WTC11 (cell line): ENCODE results near the gene HAPSTR1. TPM values are rescaled to one million over a fixed set of nuclear protein-coding genes. Genes with fewer than 3 reads are reported as not detected.

Experiments used
- ATAC-seq: fragments of 200-7000 bp; cut with Tn5 transposase; 2 replicates; pipeline ENCODE4 v1.10.0; 2021; ENCODE audit warnings: mild to moderate bottlenecking, moderate library complexity
- CTCF ChIA-PET: fragments of 300-600 bp; sonication (Branson Sonifier 250); formaldehyde crosslinking; loops from one replicate; lab custom pipeline; 2021; ENCODE audit warnings: antibody characterized with exemption; lab: Charles Lee
- POLR2A ChIA-PET: fragments of 350-600 bp; sonication (Branson Sonifier 250); formaldehyde crosslinking; loops from one replicate; lab custom pipeline; 2021; ENCODE audit warnings: antibody characterized with exemption; lab: Charles Lee
- DNase-seq: peaks from one replicate; pipeline ENCODE4 v3.0.0; 2021; ENCODE audit warnings: low spot score
- H3K27ac Mint-ChIP-seq: 2 replicates; pipeline ENCODE4 v1.8.0; 2021; ENCODE audit warnings: mixed read lengths
- H3K27me3 Mint-ChIP-seq: 2 replicates; pipeline ENCODE4 v1.8.0; 2021; ENCODE audit warnings: low read depth, mild to moderate bottlenecking, moderate library complexity, mixed read lengths
- H3K36me3 Mint-ChIP-seq: 2 replicates; pipeline ENCODE4 v1.8.0; 2021; ENCODE audit warnings: mixed read lengths
- H3K4me1 Mint-ChIP-seq: 2 replicates; pipeline ENCODE4 v1.8.0; 2022; ENCODE audit warnings: mixed read lengths
- H3K4me3 Mint-ChIP-seq: 2 replicates; pipeline ENCODE4 v1.8.0; 2021; ENCODE audit warnings: mild to moderate bottlenecking, moderate library complexity, mixed read lengths
- H3K9me3 Mint-ChIP-seq: 2 replicates; pipeline ENCODE4 v1.8.0; 2021; ENCODE audit warnings: mixed read lengths
- CREB1 ChIP-seq: sonication (generic); formaldehyde crosslinking; IDR thresholded peaks from 2 replicates; pipeline ENCODE4 v1.8.0; 2023; ENCODE audit warnings: mild to moderate bottlenecking, missing genetic modification reagents
- CREM ChIP-seq: sonication (generic); formaldehyde crosslinking; IDR thresholded peaks from 2 replicates; pipeline ENCODE4 v1.8.1; 2022; ENCODE audit warnings: mild to moderate bottlenecking, missing genetic modification reagents, moderate library complexity
- ETV6 ChIP-seq: sonication (generic); formaldehyde crosslinking; IDR thresholded peaks from 2 replicates; pipeline ENCODE4 v1.8.1; 2022; ENCODE audit warnings: mild to moderate bottlenecking, missing genetic modification reagents
- KAT7 ChIP-seq: sonication (generic); formaldehyde crosslinking; IDR thresholded peaks from 2 replicates; pipeline ENCODE4 v1.8.1; 2023; ENCODE audit warnings: missing genetic modification reagents, mild to moderate bottlenecking, borderline replicate concordance
- MXD4 ChIP-seq: fragments of 250-450 bp; sonication (Bioruptor Pico); IDR thresholded peaks from 2 replicates; pipeline ENCODE4 v1.8.0; 2021; ENCODE audit warnings: mild to moderate bottlenecking, moderate library complexity, borderline replicate concordance
- NFATC4 ChIP-seq: fragments of 250-450 bp; sonication (Bioruptor Pico); IDR thresholded peaks from 2 replicates; pipeline ENCODE4 v1.9.0; 2021; ENCODE audit warnings: mild to moderate bottlenecking
- NR2C2 ChIP-seq: sonication (generic); formaldehyde crosslinking; IDR thresholded peaks from 2 replicates; pipeline ENCODE4 v1.8.0; 2022; ENCODE audit warnings: mild to moderate bottlenecking, missing genetic modification reagents
- NR3C1 ChIP-seq: sonication (generic); formaldehyde crosslinking; conservative IDR thresholded peaks from 2 replicates; pipeline ENCODE4 v1.8.1; 2023; ENCODE audit warnings: low read depth, mild to moderate bottlenecking, missing genetic modification reagents
- TP53 ChIP-seq: sonication (generic); formaldehyde crosslinking; IDR thresholded peaks from 2 replicates; pipeline ENCODE4 v1.8.1; 2023; ENCODE audit warnings: mild to moderate bottlenecking, missing genetic modification reagents
- ZBTB21 ChIP-seq: sonication (generic); formaldehyde crosslinking; IDR thresholded peaks from 2 replicates; pipeline ENCODE4 v1.8.1; 2023; ENCODE audit warnings: mild to moderate bottlenecking, missing genetic modification reagents, borderline replicate concordance
- ZNF121 ChIP-seq: sonication (generic); formaldehyde crosslinking; IDR thresholded peaks from 2 replicates; pipeline ENCODE4 v1.8.0; 2023; ENCODE audit warnings: missing genetic modification reagents
- total RNA-seq: library from RNA; stranded (reverse); gene quantifications from 3 replicates; pipeline ENCODE4 v1.2.3, GENCODE V29; 2021
- TF ChIP-seq, protein P1 (sequence below): sonication (generic); formaldehyde crosslinking; IDR thresholded peaks from 2 replicates; pipeline ENCODE4 v1.8.1; 2023; ENCODE audit warnings: mild to moderate bottlenecking, missing genetic modification reagents
- TF ChIP-seq, protein P2 (sequence below): sonication (generic); formaldehyde crosslinking; IDR thresholded peaks from 2 replicates; pipeline ENCODE4 v1.8.1; 2023; ENCODE audit warnings: mild to moderate bottlenecking, missing genetic modification reagents, borderline replicate concordance
- TF ChIP-seq, protein P3 (sequence below): sonication (generic); formaldehyde crosslinking; IDR thresholded peaks from 2 replicates; pipeline ENCODE4 v1.8.0; 2022; ENCODE audit warnings: mild to moderate bottlenecking, missing genetic modification reagents
- TF ChIP-seq, protein P4 (sequence below): sonication (generic); formaldehyde crosslinking; IDR thresholded peaks from 2 replicates; pipeline ENCODE4 v1.8.1; 2023; ENCODE audit warnings: mild to moderate bottlenecking, missing genetic modification reagents
- TF ChIP-seq, protein P5 (sequence below): sonication (generic); formaldehyde crosslinking; IDR thresholded peaks from 2 replicates; pipeline ENCODE4 v1.8.0; 2023; ENCODE audit warnings: missing genetic modification reagents, mild to moderate bottlenecking, borderline replicate concordance
- TF ChIP-seq, protein P6 (sequence below): sonication (generic); formaldehyde crosslinking; IDR thresholded peaks from 2 replicates; pipeline ENCODE4 v1.8.1; 2022; ENCODE audit warnings: low read depth, missing genetic modification reagents, borderline replicate concordance
- TF ChIP-seq, protein P7 (sequence below): fragments of 250-450 bp; sonication (Bioruptor Pico); IDR thresholded peaks from 2 replicates; pipeline ENCODE4 v1.9.0; 2021; ENCODE audit warnings: mild to moderate bottlenecking

Gene HAPSTR1
- total RNA-seq, 1 experiment from 2014 or later, result 54.3 TPM

DNA sequence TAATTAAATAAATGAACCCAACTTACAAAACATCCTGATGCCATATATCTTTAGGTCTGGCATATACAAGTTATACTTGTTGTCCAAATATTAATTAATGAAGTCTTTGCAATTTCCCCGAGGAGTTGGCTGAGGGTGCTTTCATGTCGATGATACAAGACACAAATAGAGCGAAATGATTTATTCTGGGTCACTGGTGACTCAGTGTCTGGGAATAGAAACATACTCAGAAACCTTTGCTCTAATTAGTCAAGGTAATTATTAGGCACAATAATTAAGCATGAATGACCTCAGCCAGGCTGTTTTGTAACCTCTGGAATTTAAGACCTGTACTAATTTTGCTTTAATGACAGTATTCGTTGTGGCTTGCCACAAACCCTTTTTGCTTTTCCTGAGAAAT lies 37.0 kb upstream of the HAPSTR1 start:
- ChIA-PET CTCF (no interaction called here), POLR2A (interaction anchor here (2.0 kb wide), 1 partner anchor 37 kb away, joined by 6 read pairs; the partner anchor contains the start of gene HAPSTR1)
- H3K36me3 Mint-ChIP-seq, result no peaks in the 10 kb centered on the region

DNA sequence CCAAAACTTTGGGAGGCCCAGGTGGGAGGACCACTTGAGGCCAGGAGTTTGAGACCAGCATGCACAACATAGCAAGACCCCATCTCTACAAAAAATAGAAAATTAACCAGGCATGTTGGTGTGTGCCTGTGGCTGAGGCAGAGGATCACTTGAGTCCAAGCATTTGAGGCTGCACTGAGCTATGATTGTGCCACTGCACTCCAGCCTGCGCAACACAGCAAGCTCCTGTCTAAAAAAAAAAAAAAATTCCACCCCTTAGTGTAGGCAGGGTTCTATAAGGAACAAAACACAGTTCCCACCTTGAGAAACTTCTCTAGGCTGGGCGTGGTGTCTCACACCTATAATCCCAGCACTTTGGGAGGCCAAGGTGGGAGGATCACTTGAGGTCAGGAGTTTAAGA lies 36.3 kb upstream of the HAPSTR1 start:
- Mint-ChIP-seq H3K36me3 (no peaks in the 10 kb centered on the region), H3K4me1 (peaks cover 12% of the 10 kb centered on the region), H3K4me3 (no peak overlapping the region), H3K27me3 (no peaks in the 10 kb centered on the region), H3K9me3 (peaks cover 3% of the 10 kb centered on the region; the same call in 1 of the 2 replicates), H3K27ac (no peak overlapping the region)
- TF ChIP-seq TP53 (no peak), NFATC4 (no peak), ZNF121 (CRISPR knock-in tag) (no peak)
- no peak for ATAC-seq
- DNase-seq, result no peak
- POLR2A ChIA-PET, result no interaction called here
- CTCF ChIA-PET, result no interaction called here

More for the DNA sequence above, 37.0 kb upstream of the HAPSTR1 start:
- H3K27me3 Mint-ChIP-seq, result no peaks in the 10 kb centered on the region
- H3K9me3 Mint-ChIP-seq, result peaks cover 3% of the 10 kb centered on the region; the same call in 1 of the 2 replicates
- DNase-seq (no peak), ATAC-seq (no peak)
- H3K4me1 Mint-ChIP-seq, result peaks cover 13% of the 10 kb centered on the region
- no peak for TF ChIP-seq ZBTB21 (CRISPR knock-in tag)
- H3K4me3 Mint-ChIP-seq, result no peak overlapping the region
- H3K27ac Mint-ChIP-seq, result no peak overlapping the region

DNA sequence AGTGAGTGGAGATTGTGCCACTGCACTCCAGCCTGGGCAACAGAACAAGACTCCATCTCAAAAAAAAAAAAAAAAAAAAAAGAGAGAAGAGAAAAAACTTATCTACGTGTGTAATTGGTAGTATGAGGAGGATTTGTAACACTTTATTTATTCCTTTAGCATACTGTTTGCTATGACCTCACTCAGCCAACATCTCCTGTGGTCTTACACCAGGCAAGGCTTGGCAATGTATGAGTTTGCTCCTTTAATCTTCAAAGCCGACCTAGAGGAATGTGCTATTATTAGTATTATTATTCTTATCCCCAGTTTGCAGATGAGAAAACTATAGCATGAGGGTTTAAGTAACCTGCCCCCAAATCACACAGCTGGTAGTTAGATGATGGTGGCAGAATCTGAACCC lies 35.8 kb upstream of the HAPSTR1 start:
- Mint-ChIP-seq H3K9me3 (peaks cover 3% of the 10 kb centered on the region; the same call in 1 of the 2 replicates), H3K4me1 (peaks cover 8% of the 10 kb centered on the region), H3K27ac (no peak overlapping the region), H3K4me3 (no peak overlapping the region), H3K27me3 (no peaks in the 10 kb centered on the region), H3K36me3 (no peaks in the 10 kb centered on the region)
- CTCF ChIA-PET, result no interaction called here
- DNase-seq (no peak), ATAC-seq (no peak)
- POLR2A ChIA-PET, result no interaction called here
- TF ChIP-seq, protein P1, sequence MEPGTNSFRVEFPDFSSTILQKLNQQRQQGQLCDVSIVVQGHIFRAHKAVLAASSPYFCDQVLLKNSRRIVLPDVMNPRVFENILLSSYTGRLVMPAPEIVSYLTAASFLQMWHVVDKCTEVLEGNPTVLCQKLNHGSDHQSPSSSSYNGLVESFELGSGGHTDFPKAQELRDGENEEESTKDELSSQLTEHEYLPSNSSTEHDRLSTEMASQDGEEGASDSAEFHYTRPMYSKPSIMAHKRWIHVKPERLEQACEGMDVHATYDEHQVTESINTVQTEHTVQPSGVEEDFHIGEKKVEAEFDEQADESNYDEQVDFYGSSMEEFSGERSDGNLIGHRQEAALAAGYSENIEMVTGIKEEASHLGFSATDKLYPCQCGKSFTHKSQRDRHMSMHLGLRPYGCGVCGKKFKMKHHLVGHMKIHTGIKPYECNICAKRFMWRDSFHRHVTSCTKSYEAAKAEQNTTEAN (CRISPR knock-in tag), result no peak
- TF ChIP-seq MXD4 (CRISPR knock-in tag) (no peak), NR3C1 (CRISPR knock-in tag) (no peak), CREB1 (CRISPR knock-in tag) (no peak), NFATC4 (no peak), KAT7 (CRISPR knock-in tag) (no peak), NR2C2 (CRISPR knock-in tag) (no peak), ETV6 (CRISPR knock-in tag) (no peak), CREM (CRISPR knock-in tag) (no peak)
- TF ChIP-seq, protein P2, sequence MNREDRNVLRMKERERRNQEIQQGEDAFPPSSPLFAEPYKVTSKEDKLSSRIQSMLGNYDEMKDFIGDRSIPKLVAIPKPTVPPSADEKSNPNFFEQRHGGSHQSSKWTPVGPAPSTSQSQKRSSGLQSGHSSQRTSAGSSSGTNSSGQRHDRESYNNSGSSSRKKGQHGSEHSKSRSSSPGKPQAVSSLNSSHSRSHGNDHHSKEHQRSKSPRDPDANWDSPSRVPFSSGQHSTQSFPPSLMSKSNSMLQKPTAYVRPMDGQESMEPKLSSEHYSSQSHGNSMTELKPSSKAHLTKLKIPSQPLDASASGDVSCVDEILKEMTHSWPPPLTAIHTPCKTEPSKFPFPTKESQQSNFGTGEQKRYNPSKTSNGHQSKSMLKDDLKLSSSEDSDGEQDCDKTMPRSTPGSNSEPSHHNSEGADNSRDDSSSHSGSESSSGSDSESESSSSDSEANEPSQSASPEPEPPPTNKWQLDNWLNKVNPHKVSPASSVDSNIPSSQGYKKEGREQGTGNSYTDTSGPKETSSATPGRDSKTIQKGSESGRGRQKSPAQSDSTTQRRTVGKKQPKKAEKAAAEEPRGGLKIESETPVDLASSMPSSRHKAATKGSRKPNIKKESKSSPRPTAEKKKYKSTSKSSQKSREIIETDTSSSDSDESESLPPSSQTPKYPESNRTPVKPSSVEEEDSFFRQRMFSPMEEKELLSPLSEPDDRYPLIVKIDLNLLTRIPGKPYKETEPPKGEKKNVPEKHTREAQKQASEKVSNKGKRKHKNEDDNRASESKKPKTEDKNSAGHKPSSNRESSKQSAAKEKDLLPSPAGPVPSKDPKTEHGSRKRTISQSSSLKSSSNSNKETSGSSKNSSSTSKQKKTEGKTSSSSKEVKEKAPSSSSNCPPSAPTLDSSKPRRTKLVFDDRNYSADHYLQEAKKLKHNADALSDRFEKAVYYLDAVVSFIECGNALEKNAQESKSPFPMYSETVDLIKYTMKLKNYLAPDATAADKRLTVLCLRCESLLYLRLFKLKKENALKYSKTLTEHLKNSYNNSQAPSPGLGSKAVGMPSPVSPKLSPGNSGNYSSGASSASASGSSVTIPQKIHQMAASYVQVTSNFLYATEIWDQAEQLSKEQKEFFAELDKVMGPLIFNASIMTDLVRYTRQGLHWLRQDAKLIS (CRISPR knock-in tag), result no peak
- TF ChIP-seq, protein P3, sequence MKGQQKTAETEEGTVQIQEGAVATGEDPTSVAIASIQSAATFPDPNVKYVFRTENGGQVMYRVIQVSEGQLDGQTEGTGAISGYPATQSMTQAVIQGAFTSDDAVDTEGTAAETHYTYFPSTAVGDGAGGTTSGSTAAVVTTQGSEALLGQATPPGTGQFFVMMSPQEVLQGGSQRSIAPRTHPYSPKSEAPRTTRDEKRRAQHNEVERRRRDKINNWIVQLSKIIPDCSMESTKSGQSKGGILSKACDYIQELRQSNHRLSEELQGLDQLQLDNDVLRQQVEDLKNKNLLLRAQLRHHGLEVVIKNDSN (CRISPR knock-in tag), result no peak
- TF ChIP-seq, protein P4, sequence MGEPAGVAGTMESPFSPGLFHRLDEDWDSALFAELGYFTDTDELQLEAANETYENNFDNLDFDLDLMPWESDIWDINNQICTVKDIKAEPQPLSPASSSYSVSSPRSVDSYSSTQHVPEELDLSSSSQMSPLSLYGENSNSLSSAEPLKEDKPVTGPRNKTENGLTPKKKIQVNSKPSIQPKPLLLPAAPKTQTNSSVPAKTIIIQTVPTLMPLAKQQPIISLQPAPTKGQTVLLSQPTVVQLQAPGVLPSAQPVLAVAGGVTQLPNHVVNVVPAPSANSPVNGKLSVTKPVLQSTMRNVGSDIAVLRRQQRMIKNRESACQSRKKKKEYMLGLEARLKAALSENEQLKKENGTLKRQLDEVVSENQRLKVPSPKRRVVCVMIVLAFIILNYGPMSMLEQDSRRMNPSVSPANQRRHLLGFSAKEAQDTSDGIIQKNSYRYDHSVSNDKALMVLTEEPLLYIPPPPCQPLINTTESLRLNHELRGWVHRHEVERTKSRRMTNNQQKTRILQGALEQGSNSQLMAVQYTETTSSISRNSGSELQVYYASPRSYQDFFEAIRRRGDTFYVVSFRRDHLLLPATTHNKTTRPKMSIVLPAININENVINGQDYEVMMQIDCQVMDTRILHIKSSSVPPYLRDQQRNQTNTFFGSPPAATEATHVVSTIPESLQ (CRISPR knock-in tag), result no peak
- TF ChIP-seq, protein P5, sequence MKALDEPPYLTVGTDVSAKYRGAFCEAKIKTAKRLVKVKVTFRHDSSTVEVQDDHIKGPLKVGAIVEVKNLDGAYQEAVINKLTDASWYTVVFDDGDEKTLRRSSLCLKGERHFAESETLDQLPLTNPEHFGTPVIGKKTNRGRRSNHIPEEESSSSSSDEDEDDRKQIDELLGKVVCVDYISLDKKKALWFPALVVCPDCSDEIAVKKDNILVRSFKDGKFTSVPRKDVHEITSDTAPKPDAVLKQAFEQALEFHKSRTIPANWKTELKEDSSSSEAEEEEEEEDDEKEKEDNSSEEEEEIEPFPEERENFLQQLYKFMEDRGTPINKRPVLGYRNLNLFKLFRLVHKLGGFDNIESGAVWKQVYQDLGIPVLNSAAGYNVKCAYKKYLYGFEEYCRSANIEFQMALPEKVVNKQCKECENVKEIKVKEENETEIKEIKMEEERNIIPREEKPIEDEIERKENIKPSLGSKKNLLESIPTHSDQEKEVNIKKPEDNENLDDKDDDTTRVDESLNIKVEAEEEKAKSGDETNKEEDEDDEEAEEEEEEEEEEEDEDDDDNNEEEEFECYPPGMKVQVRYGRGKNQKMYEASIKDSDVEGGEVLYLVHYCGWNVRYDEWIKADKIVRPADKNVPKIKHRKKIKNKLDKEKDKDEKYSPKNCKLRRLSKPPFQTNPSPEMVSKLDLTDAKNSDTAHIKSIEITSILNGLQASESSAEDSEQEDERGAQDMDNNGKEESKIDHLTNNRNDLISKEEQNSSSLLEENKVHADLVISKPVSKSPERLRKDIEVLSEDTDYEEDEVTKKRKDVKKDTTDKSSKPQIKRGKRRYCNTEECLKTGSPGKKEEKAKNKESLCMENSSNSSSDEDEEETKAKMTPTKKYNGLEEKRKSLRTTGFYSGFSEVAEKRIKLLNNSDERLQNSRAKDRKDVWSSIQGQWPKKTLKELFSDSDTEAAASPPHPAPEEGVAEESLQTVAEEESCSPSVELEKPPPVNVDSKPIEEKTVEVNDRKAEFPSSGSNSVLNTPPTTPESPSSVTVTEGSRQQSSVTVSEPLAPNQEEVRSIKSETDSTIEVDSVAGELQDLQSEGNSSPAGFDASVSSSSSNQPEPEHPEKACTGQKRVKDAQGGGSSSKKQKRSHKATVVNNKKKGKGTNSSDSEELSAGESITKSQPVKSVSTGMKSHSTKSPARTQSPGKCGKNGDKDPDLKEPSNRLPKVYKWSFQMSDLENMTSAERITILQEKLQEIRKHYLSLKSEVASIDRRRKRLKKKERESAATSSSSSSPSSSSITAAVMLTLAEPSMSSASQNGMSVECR, result no peak
- TF ChIP-seq, protein P6, sequence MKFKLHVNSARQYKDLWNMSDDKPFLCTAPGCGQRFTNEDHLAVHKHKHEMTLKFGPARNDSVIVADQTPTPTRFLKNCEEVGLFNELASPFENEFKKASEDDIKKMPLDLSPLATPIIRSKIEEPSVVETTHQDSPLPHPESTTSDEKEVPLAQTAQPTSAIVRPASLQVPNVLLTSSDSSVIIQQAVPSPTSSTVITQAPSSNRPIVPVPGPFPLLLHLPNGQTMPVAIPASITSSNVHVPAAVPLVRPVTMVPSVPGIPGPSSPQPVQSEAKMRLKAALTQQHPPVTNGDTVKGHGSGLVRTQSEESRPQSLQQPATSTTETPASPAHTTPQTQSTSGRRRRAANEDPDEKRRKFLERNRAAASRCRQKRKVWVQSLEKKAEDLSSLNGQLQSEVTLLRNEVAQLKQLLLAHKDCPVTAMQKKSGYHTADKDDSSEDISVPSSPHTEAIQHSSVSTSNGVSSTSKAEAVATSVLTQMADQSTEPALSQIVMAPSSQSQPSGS (CRISPR knock-in tag), result no peak
- TF ChIP-seq, protein P7, sequence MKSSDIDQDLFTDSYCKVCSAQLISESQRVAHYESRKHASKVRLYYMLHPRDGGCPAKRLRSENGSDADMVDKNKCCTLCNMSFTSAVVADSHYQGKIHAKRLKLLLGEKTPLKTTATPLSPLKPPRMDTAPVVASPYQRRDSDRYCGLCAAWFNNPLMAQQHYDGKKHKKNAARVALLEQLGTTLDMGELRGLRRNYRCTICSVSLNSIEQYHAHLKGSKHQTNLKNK (CRISPR knock-in tag), result no peak
